RWPE2 (cell line): ENCODE results near the gene KCNAB2.

Experiments
- ATAC-seq: fragments of 200-7000 bp; cut with Tn5 transposase; 3 replicates; pipeline ENCODE4 v1.9.1; 2021; ENCODE audit warnings: low read depth
- DNase-seq: peaks from one replicate; pipeline ENCODE4 v3.0.0-alpha.2; 2020; ENCODE audit warnings: low spot score
- H3K27ac ChIP-seq: fragments of 450-650 bp; 2 replicates; pipeline ENCODE4 v1.5.1; 2017; ENCODE audit warnings: mild to moderate bottlenecking; ENCODE audit not compliant: poor library complexity, severe bottlenecking
- H3K27me3 ChIP-seq: fragments of 250-450 bp; sonication (Bioruptor Pico); 2 replicates; pipeline ENCODE4 v1.5.1; 2021; ENCODE audit warnings: mild to moderate bottlenecking, moderate library complexity; ENCODE audit not compliant: insufficient read depth, poor library complexity, severe bottlenecking
- H3K36me3 ChIP-seq: fragments of 250-450 bp; sonication (Bioruptor Pico); 2 replicates; pipeline ENCODE4 v1.5.1; 2020; ENCODE audit warnings: low read depth, mild to moderate bottlenecking, moderate library complexity
- H3K4me1 ChIP-seq: fragments of 250-450 bp; sonication (Bioruptor Pico); 2 replicates; pipeline ENCODE4 v1.5.1; 2021; ENCODE audit warnings: mild to moderate bottlenecking, moderate library complexity; ENCODE audit not compliant: insufficient read depth, poor library complexity, severe bottlenecking
- H3K4me3 ChIP-seq: fragments of 250-450 bp; sonication (Bioruptor Pico); 2 replicates; pipeline ENCODE4 v1.5.1; 2021; ENCODE audit warnings: mild to moderate bottlenecking, moderate library complexity; ENCODE audit not compliant: severe bottlenecking
- H3K9me3 ChIP-seq: fragments of 250-450 bp; sonication (Bioruptor Pico); 2 replicates; pipeline ENCODE4 v1.5.1; 2021; ENCODE audit warnings: mild to moderate bottlenecking, moderate library complexity; ENCODE audit not compliant: severe bottlenecking
- CTCF ChIP-seq: fragments of 450-650 bp; IDR thresholded peaks from one replicate; pipeline ENCODE4 v1.5.1; 2017; ENCODE audit warnings: mild to moderate bottlenecking, moderate library complexity; ENCODE audit not compliant: poor library complexity, severe bottlenecking

The KCNAB2 gene

GRCh38 chr1:6126521-6127067, 80.9 kb downstream of the KCNAB2 start:
- no peak overlapping the region for H3K27ac ChIP-seq
- H3K4me1 ChIP-seq: peaks cover 3% of the 10 kb centered on the region
- no peak overlapping the region for H3K4me3 ChIP-seq
- no peaks in the 10 kb centered on the region for H3K27me3 ChIP-seq
- H3K36me3 ChIP-seq: no peaks in the 10 kb centered on the region
- TF ChIP-seq CTCF: no peak
- ATAC-seq (no peak), DNase-seq (peak; percentile 63)
- no peaks in the 10 kb centered on the region for H3K9me3 ChIP-seq

- Histone ChIP-seq H3K9me3 (no peaks in the 10 kb centered on the region), H3K36me3 (no peaks in the 10 kb centered on the region), H3K27ac (no peak overlapping the region), H3K4me3 (no peak overlapping the region), H3K27me3 (no peaks in the 10 kb centered on the region), H3K4me1 (peaks cover 3% of the 10 kb centered on the region)
- TF ChIP-seq CTCF: no peak
- ATAC-seq: peak; percentile 86
- DNase-seq: peak; percentile 89
Measured at GRCh38 chr1:6127587-6128163, 82.0 kb downstream of the KCNAB2 start.

GRCh38 chr1:6128276-6129081, 82.8 kb downstream of the KCNAB2 start:
- Histone ChIP-seq H3K9me3 (no peaks in the 10 kb centered on the region), H3K4me1 (peaks cover 3% of the 10 kb centered on the region), H3K36me3 (no peaks in the 10 kb centered on the region), H3K4me3 (no peak overlapping the region), H3K27ac (no peak overlapping the region), H3K27me3 (no peaks in the 10 kb centered on the region)
- DNase-seq: peak; percentile 70
- ATAC-seq: no peak
- TF ChIP-seq CTCF: no peak

GRCh38 chr1:6129313-6129712, 83.6 kb downstream of the KCNAB2 start:
- Histone ChIP-seq H3K4me3 (no peak overlapping the region), H3K9me3 (no peaks in the 10 kb centered on the region), H3K27ac (no peak overlapping the region), H3K4me1 (peaks cover 3% of the 10 kb centered on the region), H3K27me3 (no peaks in the 10 kb centered on the region), H3K36me3 (no peaks in the 10 kb centered on the region)
- no peak for ATAC-seq
- DNase-seq: peak; percentile 25
- no peak for TF ChIP-seq CTCF
